Activated CD4-positive, alpha-beta T cell treated with anti-CD3 and anti-CD28 coated beads, Interleukin-10, Interleukin-2, amounts not matched to agents 100 ng/mL and 50 ng/mL, durations not matched to agents 16 hours and 8 hours (primary cell): ENCODE measurements around the gene A4GNT.

Source experiments
- DNase-seq: peaks from one replicate; pipeline ENCODE4 v3.0.0-alpha.2; 2020

A4GNT gene

DNA sequence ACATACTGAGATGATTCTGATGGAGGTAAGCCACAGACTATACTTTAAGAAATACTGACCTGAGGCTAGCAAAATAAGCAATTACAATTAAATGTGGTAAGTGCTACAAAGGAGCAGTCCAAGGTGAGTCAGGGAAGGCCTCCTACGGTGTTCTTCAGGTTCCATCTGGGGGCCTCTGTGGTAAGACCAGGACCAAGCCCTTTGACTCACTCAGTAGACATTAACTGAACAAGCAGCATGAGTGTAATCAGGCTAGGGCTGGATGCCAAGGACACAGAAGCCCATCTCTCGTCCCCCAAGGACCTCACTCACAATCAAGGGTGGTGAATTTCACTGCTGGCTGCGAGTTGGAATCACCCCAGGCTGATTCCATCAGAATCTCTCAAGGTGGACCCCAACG is 54.1 kb downstream of the A4GNT start:
- DNase-seq, result no peak
